Keratinocyte (primary cell): ENCODE data around the gene CD2AP.

Experiments used
- EZH2 ChIP-seq: IDR thresholded peaks from one replicate; pipeline ENCODE4 v1.6.1; 2012; ENCODE audit warnings: inconsistent platforms, mild to moderate bottlenecking, low read length, moderate library complexity
- TF ChIP-seq, protein P1 (sequence below), 3 experiments: IDR thresholded peaks in 1 of 3; conservative IDR thresholded peaks in 1 of 3; optimal IDR thresholded peaks in 1 of 3; 2 replicates in 2 of 3; 3 replicates in 1 of 3; pipeline versions ENCODE3 to v1.5.1; 2011; ENCODE audit warnings: low read length in 3 of 3, mild to moderate bottlenecking in 3 of 3, moderate library complexity in 2 of 3, control low read depth in 1 of 3, inconsistent platforms in 1 of 3; ENCODE audit not compliant: insufficient read depth in 2 of 3; ENCODE audit errors: extremely low read depth in 1 of 3

DNA sequence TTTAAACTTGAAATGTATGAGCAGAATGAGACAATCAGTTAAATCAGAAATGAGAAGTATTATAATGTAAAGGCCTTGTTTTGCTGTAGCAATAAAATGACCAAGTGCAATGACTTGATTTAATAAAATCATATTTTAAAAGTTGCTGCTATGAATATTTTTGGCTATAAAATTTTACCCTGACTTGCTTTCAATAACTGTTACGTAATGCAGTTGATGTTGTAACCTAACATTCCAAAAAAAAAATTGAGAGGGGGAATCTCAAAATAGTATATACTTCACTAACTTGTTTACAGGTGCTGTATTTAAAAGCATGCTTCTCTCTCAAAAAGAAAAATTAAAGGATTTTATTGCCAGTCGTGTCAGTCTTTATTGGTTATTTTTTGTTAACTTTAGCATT, 149.2 kb downstream of the CD2AP start:
- no peak for TF ChIP-seq EZH2
- TF ChIP-seq, protein P1, sequence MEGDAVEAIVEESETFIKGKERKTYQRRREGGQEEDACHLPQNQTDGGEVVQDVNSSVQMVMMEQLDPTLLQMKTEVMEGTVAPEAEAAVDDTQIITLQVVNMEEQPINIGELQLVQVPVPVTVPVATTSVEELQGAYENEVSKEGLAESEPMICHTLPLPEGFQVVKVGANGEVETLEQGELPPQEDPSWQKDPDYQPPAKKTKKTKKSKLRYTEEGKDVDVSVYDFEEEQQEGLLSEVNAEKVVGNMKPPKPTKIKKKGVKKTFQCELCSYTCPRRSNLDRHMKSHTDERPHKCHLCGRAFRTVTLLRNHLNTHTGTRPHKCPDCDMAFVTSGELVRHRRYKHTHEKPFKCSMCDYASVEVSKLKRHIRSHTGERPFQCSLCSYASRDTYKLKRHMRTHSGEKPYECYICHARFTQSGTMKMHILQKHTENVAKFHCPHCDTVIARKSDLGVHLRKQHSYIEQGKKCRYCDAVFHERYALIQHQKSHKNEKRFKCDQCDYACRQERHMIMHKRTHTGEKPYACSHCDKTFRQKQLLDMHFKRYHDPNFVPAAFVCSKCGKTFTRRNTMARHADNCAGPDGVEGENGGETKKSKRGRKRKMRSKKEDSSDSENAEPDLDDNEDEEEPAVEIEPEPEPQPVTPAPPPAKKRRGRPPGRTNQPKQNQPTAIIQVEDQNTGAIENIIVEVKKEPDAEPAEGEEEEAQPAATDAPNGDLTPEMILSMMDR (optimal IDR thresholded peaks at IDR 0.05 in 1 of 3, IDR thresholded peaks at IDR 0.05 in 1 of 3, conservative IDR thresholded peaks at IDR 0.05 in 1 of 3; ENCODE audit: extremely low read depth in 1 of 3, insufficient read depth in 2 of 3, low read length in 3 of 3): no peak
